ENCODE data around the gene PGBD2.
"Not testable (repeated sequence)": the region's sequence is repeated elsewhere in the genome, so short reads cannot be mapped to it uniquely, and the experiment has no call there.

The PGBD2 gene

DNA sequence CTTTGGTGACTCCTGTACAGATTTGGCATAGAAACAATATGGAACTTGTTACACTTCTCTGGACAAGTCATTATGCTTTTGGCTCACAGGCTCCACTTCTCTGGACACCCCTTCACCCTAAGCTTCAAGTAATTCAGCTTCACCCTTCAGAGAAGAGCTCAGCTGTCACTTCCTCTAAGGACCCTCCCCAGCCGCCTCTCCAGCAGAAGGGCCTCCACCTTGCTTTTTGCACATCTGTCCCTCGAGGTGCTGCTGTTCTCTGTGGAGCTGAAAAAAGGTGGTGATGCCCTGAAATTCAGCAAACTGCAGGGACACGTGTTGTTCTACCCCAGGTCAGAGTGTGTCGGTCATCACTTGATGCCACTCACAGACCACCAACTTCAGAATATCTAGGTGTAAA is 19.8 kb downstream of the PGBD2 start:
- DNase-seq (ENCODE audit: low read depth in 2 of 2): not testable (repeated sequence)

DNA sequence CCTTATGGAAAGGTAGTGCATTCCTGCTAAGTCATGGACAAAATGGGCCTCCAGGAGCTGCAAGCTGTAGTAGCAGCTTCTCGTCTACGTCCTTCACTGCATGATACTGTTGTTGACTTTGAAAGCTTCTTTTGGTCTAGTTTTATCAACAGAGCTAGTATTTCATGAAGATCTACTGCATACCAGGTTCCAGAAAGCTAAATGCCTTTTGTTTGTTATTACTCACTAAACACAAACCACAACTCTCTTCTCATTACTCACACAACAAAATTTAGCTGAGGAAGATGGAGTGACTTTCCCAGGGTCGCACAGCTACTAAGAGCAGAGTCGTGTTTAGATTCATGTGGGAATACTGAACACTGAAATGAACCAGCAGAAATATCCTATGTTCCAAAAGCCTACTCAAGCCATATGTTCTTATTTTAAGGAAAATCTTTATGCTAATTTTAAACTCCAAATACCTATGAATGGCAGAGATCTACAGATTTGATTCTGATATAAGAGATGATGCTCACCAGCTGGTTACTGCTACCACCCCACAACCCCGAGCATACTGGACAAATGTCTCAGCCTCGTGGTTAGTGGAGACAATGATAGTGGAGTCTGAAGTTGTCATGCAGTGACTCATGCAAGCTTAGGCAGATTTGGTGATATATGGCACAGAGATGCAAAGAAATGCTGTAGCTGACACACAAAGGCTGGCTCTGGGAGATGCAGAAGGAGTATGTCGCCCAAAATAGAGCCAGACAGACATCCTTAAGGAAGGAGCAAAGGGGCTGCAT is 20.6 kb downstream of the PGBD2 start:
- no peak for DNase-seq (ENCODE audit: low read depth in 2 of 2)

DNA sequence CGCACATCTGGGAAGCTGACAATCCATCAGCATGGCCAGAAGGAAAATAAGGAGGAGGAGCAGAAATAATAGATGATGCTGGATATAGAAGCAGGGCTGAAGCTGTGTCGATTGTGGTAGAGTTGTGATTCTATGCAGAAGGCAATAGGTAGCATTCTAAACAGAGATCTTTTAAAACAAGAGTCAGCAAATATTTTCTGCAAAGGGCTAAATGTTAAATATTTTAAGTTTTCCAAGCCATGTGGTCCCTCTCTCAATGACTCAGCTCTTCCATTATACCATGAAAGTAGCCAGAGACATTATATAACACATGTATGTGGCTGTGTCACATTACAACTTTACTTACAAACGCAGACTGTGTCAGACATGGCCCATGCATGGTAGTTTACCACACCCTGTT is 21.2 kb downstream of the PGBD2 start:
- DNase-seq (ENCODE audit: low read depth in 2 of 2): not testable (repeated sequence)

DNA sequence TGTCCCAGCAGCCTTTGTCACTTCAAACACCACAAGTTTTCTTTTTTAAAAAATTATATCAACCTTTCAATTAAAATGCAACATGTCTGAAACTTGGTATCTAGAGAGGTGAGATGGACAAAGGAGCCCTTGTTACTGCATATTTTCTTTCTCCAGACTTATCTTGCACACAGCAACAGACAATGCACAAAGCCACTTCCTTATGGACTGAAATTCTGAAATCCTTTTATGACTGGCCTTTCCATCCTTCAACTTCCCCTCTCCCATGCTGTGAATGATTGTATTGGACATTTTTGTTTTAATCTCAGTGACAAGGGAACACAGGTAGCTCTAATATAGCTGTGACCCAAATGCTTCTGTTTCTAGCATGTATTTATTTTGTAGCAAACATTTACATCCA is 22.1 kb downstream of the PGBD2 start:
- DNase-seq (ENCODE audit: low read depth in 2 of 2): not testable (repeated sequence)

DNA sequence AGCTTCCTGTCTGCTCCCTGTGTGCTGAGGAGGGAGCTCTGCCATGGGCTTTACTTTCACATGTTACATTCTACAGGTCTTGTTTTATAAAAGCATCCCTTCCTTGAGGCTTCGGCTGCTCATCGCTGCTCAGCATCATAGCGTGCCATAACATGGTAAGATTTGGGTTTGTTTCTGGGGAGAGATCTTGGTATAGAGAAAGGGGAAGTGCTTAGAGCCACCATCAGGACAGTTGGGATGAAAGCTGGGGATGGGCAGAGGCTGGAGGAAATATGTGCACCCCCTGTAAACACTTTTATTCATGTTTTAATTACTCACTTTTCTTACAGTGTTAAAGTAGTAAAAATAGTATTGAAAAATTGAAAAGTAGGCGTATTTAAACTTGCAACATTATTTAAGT is 24.0 kb downstream of the PGBD2 start:
- DNase-seq (ENCODE audit: low read depth in 2 of 2): not testable (repeated sequence)

DNA sequence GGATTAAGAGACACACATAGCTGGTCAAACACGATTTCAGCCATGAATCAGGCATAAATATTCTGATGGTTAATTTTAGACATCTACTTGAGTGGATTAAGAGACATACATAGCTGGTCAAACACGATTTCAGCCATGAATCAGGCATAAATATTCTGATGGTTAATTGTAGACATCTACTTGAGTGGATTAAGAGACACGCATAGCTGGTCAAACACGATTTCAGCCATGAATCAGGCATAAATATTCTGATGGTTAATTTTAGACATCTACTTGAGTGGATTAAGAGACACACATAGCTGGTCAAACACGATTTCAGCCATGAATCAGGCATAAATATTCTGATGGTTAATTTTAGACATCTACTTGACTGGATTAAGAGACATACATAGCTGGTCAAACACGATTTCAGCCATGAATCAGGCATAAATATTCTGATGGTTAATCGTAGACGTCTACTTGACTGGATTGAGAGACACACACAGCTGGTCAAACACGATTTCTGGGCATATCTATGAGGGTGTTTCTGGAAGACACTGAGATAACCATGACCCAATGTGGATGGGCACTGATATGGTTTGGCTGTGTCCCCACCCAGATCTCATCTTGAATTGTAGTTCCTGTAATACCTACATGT is 32.3 kb downstream of the PGBD2 start:
- DNase-seq (ENCODE audit: low read depth in 2 of 2): not testable (repeated sequence)

DNA sequence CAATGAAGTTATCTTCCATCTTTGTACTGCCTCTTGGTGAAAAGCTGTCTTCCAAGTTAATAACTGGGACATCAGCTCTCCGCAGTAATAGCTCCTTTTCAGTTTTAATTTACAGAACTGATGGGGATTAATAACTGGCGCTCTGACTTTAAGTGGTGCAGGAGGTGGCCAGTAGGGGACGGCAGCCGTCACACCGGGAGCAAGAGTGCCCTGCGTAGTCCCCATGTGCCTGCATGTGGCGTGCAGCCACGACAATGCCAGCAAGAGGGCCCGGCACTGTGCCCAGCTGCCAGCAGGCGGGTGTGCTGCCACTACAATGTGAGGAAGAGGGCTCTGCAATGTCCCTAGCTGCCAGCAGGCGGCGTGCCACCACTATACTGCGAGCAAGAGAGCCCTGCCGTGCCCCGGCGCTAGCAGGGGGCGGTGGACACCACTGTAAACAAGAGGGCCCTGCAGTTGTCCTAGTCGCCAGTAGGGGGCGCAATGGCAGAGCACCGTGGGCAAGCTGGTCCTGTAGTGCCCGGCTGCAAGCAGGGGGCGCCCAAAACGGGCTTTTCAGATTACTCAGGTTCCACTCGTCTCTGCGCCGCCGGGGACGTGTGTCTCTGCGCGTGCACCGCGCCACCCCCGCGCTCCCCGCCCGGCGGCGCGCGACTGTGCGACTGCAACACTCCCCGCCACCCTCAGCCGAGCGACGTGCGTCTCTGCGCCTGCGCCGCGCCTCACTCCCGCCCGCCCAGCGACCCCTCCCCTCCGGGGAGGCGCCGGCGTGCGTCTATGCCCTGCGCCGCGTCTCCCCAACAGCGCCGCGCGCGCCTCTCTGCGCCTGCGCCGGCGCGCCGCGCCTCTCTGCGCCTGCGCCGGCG is 38.3 kb downstream of the PGBD2 start:
- DNase-seq (ENCODE audit: low read depth in 2 of 2): not testable (repeated sequence)

DNA sequence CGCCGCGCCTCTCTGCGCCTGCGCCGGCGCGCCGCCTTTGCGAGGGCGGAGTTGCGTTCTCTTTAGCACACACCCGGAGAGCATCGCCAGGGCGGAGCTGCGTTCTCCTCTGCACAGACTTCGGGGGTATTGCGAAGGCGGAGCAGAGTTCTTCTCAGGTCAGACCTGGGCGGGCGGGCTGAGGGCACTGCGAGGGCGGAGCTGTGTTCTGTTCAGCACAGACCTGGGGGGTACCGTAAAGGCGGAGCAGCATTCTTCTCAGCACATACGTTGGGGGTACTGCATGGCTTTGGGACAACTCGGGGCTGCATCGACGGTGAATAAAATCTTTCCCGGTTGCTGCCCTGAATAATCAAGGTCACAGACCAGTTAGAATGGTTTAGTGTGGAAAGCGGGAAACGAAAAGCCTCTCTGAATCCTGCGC is 39.0 kb downstream of the PGBD2 start:
- DNase-seq (ENCODE audit: low read depth in 2 of 2): not testable (repeated sequence)

DNA sequence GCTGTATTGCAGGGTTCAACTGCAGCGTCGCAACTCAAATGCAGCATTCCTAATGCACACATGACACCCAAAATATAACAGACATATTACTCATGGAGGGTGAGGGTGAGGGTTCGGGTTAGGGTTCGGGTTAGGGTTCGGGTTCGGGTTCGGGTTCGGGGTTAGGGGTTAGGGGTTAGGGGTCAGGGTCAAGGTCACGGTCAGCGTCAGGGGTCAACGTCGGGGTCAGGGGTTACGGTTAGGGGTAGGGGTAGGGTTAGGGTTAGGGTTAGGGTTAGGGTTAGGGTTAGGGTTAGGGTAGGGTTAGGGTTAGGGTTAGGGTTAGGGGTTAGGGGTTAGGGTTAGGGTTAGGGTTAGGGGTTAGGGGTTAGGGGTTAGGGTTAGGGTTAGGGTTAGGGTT is 39.4 kb downstream of the PGBD2 start:
- DNase-seq (ENCODE audit: low read depth in 2 of 2): not testable (repeated sequence)

DNA sequence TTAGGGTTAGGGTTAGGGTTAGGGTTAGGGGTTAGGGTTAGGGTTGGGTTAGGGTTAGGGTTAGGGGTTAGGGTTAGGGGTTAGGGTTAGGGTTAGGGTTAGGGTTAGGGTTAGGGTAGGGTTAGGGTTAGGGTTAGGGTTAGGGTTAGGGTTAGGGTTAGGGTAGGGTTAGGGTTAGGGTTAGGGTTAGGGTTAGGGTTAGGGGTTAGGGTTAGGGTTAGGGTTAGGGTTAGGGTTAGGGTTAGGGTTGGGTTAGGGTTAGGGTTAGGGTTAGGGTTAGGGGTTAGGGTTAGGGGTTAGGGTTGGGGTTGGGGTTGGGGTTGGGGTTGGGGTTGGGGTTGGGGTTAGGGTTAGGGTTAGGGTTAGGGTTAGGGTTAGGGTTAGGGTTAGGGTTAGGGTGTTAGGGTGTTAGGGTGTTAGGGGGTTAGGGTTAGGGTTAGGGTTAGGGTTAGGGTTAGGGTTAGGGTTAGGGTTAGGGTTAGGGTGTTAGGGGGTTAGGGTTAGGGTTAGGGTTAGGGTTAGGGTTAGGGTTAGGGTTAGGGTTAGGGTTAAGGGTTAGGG is 39.9 kb downstream of the PGBD2 start:
- not testable (repeated sequence) for DNase-seq (ENCODE audit: low read depth in 2 of 2)

All from stimulated activated CD8-positive, alpha-beta memory T cell treated with anti-CD3 and anti-CD28 coated beads, Interleukin-15, amount 100 ng/mL, for 48 hours (primary cell).